Umbilical cord (tissue), 2 donors: ENCODE measurements around the gene PLEKHM3. TPM values are rescaled to one million over a fixed set of nuclear protein-coding genes. Genes with fewer than 3 reads are reported as not detected.

ENCODE experiments used
- DNase-seq: peaks from one replicate; pipeline ENCODE4 v3.0.0-alpha.2; 2015; ENCODE audit warnings: low spot score
- total RNA-seq: library from RNA; depleted of rRNA; stranded (reverse); fragments of >200 nt; gene quantifications from one replicate; pipeline ENCODE4 v1.2.3, GENCODE V29; 2014; ENCODE audit warnings: low replicate concordance; ENCODE audit not compliant: insufficient read depth

PLEKHM3 gene
- total RNA-seq, 1 donor from 2014 or later, result 27.0 TPM

DNA sequence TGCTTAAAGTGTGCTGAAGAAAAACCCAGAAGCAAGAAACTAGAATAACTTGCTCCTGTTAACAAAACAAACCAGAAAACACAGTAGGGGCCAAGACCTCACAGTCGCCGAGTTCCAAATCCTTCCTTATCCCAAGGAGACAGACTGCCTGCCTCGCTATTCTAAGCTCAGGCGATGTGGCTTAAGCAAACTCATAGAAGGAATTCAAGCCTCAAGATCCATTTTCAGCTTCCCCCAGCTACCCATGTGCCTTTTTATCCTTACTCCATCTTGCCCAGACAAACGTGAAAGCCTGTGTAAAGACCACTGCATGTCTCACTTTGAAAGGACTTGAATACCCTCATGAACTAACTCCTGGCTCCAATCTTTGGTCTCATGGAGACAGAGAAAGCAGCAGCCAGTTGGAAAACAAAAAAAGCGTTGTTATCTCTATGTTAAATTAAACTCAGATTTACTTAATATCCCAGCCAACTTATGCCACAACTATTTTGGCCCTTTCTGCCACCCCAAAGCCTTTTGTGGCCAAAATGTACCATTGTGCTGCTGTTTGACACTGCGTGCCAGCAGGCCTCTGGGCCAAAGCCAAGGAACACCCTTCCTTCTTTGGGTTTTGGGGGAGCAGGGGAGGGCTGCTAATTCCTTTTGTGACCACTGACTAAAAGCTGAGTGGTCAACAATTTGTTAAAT, 132.5 kb downstream of the PLEKHM3 start:
- DNase-seq, result peak; percentile 34

GRCh38 chr2:207891086-207891844, 134.1 kb downstream of the PLEKHM3 start:
- DNase-seq, result no peak

GRCh38 chr2:207887500-207887899, 137.8 kb downstream of the PLEKHM3 start:
- DNase-seq, result no peak

GRCh38 chr2:207885010-207885409, 140.3 kb downstream of the PLEKHM3 start:
- no peak for DNase-seq

- no peak for DNase-seq
Measured at GRCh38 chr2:207884127-207884526, 141.2 kb downstream of the PLEKHM3 start.

DNA sequence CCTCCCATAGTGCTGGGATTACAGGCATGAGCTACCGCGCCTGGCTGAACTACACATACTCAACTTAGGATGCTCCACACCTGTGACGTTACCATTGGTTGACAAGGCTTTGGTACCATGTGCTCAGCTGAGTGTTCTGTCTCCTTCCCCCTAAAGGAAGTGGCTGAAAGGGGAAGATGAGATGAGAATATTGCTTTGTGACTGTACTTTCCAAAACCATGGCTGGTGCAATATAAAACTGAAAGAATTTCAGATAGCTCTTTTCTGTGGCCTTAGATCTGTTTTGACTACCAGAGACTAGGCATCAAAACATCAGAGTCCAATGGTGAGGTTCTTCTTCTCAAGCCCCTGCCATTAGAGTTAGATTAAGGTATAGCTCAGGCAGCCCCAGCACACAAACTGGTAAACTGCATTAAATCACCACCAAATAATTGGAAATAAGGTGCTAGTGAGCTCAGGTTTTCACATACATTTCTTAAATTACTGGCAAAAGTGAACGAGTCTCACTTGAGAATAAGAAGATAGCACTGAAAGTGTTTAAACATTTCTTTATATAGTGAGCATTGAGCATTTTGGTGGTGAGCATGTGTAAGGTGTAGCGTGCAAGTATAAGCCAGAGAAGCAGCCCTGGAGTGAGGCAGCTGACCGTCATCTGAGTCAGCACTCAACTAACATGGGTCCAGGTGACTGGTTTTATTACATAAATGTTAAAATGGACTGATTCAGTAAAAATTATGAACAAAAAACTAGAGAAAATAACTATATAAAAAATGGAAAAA, 142.1 kb downstream of the PLEKHM3 start:
- no peak for DNase-seq

GRCh38 chr2:207881902-207882301, 143.4 kb downstream of the PLEKHM3 start:
- no peak for DNase-seq

GRCh38 chr2:207879536-207879935, 145.8 kb downstream of the PLEKHM3 start:
- no peak for DNase-seq

- no peak for DNase-seq
Measured at GRCh38 chr2:207876842-207877535, 148.3 kb downstream of the PLEKHM3 start.

GRCh38 chr2:207875473-207876212, 149.7 kb downstream of the PLEKHM3 start:
- no peak for DNase-seq

DNA sequence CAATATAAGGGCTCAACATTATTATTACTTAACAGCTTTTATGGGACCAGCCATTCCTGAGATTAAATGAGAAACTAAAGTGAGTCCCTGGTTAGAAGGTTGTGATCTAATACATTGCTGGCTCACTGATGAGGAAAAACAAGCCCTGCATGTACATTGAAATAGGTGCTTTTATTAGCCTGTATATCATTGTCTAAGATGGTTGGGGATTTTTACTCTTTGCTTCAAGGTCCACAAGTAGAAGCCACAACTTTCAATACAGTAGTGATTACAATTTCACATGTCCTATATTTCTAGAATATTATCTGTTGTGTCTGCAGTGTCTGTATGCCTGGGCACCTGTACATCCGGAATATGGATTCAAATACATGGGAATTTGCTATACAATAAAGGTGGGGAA, 151.5 kb downstream of the PLEKHM3 start:
- no peak for DNase-seq

DNA sequence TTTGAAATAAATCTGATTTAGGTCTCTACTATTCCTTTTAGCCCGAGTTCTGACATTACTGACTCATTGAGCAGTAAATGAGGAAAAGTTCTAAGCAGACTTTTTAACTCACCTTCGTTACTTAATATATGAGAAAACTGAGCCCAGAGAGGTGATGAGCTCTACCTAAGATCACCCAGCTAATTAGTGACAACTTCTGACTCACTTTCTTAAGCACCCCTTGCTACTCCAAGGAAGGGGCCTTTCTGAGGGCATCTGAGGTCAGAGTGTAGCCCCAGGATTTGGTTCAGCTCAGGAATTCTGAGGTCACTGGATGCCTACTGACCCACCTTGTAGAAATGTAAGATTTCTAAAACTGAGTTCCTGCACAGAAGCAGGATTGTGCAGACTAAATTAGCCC, 153.4 kb downstream of the PLEKHM3 start:
- no peak for DNase-seq

GRCh38 chr2:207871506-207871905, 153.8 kb downstream of the PLEKHM3 start:
- DNase-seq, result no peak

DNA sequence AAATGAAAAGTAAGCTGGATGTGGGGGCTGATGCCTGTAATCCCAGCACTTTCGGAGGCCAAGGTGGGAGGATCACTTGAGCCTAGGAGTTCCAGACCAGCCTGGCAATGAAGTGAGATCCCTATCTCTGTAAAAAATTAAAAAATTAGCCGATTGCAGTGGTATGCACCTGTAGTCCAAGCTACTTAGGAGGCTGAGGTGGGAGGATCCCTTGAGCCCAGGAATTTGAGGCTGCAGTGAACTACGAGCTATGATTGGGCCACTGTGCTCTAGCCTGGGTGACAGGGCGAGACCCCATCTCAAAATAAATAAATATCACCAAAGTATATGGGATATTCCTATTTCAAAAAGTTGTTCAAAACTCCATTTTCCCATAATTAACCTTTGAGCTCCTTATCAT, 154.5 kb downstream of the PLEKHM3 start:
- no peak for DNase-seq

DNA sequence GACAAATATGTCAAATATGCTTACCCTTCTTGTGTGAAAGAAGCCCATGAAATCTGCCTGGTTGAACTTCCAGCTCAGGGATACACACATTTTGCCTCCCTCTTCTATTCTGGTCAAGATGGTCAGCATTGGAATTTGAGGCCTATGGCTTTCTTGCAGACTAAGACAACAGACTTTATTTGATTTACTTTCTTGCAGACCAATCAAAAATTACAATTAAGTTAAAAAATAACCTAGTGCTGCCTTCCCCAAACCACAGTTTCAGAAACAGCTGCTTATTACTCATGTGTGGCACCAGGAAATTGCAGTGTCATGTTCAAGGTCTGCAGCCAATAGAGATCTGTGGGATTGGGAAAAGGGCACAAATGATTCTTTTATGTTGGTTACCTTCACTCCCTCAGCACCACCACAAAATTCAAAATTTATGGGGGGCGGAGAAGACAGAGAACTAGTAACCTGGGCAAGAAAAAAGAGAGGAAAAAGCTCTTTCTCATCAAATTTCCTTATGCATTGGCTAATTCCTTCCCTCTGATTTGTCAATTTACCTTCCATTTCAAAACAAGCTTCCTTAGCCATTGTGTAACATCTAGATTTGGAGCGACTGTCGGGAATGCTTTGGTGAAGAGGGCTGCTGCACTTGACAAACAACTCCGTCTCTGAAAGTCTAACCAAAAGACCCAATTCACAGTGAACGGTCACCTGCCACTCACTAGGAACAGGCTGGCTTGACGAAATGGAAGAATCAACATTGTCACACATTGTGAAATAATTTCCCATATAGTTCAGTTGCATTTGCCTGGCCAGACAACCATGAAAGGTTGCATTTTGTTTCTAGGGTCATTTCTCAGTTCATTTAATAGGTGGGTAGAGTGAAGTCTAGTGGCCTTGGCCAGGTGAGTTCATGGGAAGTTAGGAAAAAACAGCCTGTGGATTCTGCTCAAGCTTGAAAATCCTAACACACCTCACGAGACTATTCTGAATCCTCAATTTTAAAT, 155.2 kb downstream of the PLEKHM3 start:
- no peak for DNase-seq

GRCh38 chr2:207868855-207869596, 156.3 kb downstream of the PLEKHM3 start:
- DNase-seq, result no peak

DNA sequence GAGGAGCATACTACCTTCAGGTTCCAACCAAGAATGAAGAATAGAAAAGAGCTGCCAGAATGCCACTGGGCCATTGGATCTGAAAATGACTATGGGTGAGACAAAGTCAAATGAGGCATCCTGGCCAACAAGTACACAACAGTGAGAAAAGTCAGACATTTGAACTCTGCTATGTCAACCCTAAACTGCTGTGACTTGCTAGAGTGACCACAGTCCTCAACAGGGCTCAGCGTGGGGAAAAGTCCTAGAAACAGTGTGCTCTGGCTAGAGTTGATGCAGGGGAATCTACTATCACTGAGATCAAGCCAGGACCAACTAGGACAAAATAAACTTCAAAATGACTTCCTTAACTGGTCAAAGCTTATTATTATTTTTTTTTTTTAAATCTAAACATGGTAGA, 157.4 kb downstream of the PLEKHM3 start:
- no peak for DNase-seq

DNA sequence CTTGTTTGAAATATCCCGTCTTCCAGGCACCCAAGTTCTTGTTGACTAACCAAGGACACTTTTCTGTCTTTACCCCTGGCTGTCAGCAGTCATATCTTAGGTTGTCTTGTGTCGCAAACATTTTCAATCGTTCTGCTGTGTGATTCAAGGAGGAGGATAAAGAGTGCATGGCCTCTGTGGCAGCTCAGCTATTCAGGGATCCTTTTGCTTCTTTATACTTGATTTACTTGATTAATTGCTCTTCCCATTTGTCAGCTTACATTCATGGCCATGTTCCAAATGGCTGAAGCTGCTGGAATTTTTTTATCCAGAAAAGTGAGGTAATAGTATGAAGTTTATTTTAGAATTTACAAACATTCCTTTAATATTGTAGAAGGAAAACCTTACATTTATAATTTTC, 158.3 kb downstream of the PLEKHM3 start:
- no peak for DNase-seq

GRCh38 chr2:207865210-207865609, 160.1 kb downstream of the PLEKHM3 start:
- no peak for DNase-seq
